GM18520 (cell line): ENCODE measurements around the gene UHMK1.
"Not testable (repeated sequence)": the region's sequence is repeated elsewhere in the genome, so short reads cannot be mapped to it uniquely, and the experiment has no call there.

Experiments used
- ATAC-seq: cut with Tn5 transposase; IDR thresholded peaks from one replicate; pipeline ENCODE4 v1.9.1; 2021; ENCODE audit not compliant: unreplicated experiment

The UHMK1 gene, protein sequence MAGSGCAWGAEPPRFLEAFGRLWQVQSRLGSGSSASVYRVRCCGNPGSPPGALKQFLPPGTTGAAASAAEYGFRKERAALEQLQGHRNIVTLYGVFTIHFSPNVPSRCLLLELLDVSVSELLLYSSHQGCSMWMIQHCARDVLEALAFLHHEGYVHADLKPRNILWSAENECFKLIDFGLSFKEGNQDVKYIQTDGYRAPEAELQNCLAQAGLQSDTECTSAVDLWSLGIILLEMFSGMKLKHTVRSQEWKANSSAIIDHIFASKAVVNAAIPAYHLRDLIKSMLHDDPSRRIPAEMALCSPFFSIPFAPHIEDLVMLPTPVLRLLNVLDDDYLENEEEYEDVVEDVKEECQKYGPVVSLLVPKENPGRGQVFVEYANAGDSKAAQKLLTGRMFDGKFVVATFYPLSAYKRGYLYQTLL

DNA sequence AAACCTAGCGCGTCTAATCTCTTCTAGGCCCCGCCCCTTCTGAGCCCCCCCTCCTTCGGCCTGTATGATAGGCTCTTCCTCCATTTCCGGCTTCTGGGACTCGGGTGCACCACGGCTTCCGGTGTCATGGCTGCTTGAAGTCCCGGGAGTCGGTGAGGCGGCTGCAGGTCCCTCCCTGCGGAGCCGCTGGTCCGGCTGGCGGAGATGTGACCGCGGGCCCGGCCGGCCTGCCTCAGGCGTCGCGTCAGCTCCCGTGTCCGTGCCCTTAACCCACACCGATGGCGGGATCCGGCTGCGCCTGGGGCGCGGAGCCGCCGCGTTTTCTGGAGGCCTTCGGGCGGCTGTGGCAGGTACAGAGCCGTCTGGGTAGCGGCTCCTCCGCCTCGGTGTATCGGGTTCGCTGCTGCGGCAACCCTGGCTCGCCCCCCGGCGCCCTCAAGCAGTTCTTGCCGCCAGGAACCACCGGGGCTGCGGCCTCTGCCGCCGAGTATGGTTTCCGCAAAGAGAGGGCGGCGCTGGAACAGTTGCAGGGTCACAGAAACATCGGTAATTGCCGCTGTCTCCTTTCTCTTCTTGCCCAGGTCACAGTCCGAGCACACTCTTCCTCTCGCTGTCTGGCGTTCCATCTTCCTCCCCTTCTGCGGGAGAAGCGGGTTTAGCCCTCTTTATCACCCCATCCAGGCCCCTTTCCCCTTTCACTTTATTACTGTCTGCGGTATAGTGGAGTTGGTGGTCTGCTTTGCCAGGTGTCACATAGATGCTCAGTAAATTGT lies at the start of gene UHMK1:
Gene UHMK1, plus strand, starts transcription at position 96 of the 773 bp plus-strand sequence. Its CDS starts 183 bp downstream, at position 279.
- ATAC-seq, result peak; percentile 80

DNA sequence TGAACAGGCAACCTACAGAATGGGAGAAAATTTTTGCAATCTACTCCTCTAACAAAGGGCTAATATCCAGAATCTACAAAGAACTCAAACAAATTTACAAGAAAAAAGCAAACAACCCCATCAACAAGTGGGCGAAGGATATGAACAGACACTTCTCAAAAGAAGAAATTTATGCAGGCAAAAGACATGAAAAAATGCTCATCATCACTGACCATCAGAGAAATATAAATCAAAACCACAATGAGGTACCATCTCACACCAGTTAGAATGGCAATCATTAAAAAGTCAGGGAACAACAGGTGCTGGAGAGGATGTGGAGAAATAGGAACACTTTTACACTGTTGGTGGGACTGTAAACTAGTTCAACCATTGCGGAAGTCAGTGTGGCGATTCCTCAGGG lies 43.3 kb upstream of the UHMK1 start:
- not testable (repeated sequence) for ATAC-seq

DNA sequence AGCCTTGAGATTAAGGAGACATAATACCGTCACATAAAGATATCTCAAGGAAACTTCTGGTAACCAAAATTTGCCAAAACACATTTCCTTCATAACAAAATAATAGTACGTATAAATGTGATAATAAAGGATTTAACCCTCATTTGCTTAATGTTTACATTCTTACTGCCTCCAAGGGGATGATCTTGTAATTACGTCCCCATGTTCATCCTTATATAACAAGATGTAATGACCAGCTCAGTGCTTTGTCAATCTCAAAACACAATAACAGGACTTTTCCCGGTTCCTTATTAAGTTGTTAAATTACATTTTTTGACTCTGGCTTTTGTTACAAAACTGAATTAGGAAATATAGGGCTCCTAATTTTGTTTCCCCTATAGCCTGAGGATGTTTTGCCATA lies 41.3 kb upstream of the UHMK1 start:
- no peak for ATAC-seq

DNA sequence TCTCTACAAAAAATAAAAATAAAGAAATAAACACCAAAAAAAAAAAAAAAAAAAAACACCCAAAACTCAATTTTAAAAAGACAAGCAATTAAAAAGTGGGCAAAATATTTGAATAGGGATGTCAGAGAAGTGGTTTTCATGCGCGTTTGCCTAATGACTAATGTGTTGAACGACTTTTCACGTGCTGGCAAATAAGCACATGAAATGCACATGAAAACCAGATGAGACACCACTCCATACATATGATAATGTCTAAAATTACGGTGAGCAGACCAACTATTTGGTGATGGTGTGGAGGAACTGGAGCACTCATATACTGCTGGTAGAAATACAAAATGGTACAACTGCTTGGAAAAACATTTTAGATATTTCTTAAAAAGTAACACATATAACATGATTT lies 39.4 kb upstream of the UHMK1 start:
- no peak for ATAC-seq

DNA sequence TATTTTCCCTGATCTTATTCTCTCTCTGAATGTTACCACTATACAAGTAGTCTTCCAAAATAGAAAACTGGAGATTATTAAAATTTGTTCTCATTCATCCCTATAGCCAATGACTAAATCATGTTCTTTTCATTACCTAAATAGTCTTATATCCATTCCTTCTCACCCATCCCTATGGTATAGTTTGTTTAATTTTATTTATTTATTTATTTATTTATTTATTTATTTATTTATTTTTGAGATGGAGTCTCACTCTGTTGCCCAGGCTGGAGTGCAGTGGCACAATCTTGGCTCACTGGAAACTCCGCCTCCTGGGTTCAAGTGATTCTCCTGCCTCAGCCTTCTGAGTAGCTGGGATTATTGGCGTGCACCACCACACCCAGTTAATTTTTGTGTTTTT lies 35.2 kb upstream of the UHMK1 start:
- ATAC-seq, result not testable (repeated sequence)

DNA sequence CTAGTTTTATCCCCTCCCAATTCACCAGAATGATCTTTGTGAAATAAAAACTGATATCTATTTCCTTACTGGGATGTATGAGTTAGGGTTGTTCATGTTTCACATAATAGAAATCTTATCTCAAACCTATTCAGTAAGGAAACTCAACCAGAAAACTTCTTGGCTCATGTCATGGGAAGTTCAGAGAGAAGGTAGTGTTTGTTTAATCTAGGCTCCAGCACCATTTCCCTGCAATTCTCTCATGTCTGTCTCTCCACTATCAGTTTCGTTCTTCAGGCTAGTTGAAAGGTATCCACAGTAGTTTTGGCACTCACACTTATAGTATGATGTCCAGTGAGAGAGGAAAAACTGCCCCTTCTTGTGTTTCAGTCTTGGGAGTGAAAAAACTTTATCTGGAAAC lies 34.6 kb upstream of the UHMK1 start:
- ATAC-seq, result no peak

DNA sequence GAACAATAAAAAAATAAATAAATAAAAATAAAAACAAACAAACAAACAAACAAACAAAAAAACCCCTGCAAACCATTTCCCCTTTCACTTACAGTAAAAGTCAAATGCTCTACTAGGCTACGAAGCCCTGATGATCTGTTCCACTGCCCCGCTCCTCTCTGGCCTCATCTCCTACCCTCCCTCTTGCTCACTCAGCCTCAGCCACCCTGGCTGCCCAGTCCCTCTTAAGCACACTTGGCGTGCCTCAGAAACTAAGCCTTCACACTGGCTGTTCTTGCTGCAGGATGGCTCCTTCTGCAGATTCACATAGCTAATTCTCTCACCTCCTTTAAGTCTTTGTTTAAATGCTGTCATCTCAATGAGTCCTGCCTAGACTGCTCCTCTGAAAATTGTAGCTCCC lies 30.8 kb upstream of the UHMK1 start:
- ATAC-seq, result no peak

DNA sequence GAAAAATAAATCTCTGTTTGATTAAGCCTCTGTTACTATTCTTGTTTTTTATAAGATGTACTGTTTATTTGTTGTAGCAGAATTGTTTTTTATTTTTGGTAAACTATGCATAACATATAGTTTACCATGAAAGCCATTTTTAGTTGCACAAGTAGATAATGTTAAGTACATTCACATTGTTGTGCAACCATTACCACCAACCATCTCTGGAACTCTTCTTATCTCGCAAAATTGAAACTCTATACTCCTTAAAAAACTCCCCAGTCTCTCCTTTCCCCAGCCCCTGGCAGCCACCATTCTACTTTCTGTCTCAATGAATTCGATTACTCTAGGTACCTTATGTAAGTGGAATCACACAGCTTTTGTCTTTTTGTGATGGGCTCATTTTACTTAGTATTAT lies 27.4 kb upstream of the UHMK1 start:
- no peak for ATAC-seq

DNA sequence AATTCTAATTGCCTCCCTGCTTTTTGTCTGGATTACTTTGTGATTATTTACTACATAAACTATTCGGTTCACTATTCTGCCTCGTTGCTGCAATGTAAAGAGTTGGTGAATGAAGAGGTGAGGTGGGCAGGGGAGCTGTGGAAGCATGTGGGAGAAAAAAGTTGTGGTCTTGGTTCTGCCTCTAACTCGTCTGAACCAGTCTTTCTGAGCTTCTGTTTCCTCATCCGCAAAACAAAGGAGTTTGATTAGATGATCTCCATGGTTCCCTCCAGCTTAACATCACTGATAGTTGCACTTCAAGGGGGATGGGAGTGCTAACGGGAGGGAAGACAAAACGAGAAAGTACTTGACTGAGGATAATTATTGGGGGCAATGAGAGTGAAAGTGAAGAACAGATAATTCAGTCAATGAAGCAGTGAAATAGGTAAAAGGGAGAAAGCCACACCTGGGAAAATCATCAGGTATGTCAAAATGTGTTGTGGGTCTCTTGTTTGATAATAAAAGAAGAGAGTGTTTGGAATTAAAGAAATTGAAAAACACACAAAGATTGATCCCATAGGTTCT lies 26.2 kb upstream of the UHMK1 start:
- no peak for ATAC-seq

DNA sequence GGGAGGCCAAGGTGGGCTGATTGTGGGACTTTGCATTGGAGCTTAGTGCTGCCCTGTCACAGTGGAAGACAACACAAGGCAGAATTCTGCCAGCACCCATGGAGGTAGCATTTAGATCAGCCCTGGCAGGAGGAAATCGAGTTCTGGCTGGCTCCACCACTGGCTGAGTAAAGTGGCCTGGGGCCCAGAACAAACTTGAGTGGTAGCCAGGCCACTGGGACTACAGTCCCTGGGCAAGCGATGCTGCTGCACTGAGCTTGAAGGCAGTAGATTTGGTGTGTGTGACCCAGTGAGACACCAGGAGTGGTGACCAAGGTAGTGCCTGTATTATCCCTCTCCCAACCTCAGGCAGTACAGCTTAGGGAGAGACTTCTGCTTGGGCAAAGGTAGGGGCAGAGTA lies 22.5 kb upstream of the UHMK1 start:
- ATAC-seq, result no peak

DNA sequence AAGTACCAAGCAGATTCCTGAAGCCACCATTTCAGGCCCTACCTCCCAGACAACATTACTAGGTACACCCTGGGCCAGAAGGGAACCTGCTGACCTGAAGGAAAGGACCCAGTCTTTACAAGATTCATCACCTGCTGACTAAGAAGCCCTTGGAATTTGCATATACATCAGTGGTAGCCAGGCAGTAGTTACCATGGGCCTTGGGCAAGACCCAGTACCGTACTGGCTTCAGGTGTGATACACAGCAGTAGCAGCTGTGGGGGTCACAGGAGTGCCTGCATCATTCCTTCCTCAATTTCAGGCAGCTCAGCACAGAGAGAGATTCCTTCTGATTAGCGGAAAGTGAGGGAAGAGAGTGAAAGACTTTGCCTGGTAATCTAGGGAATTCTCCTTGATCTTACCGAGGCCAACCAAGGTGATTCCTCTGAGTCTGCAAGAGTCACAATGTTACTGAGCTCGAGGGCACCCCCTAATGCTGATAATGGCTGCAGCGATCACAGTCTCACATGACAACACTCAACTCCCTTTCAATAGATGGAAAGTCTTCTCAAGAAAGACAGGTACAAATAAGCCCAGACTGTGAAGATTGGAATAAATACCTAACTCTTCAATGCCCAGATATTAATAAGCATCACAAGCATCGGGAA lies 22.0 kb upstream of the UHMK1 start:
- no peak for ATAC-seq

DNA sequence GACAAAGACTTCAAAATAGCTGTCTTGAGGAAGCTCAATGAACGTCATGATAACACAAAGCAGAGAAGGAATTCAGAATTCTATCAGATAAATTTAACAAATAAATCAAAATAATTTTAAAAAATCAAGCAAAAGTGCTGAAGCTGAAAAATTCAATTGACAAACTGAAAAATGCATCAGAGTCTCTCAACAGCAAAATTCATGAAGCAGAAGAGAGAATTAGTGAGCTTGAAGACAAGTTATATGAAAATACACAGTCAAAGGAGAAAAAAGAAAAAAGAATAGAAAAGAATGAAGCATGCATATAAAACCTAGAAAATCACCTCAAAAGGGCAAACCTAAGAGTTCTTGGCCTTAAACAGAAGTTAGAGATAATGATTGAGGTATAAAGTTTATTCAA lies 21.0 kb upstream of the UHMK1 start:
- no peak for ATAC-seq

DNA sequence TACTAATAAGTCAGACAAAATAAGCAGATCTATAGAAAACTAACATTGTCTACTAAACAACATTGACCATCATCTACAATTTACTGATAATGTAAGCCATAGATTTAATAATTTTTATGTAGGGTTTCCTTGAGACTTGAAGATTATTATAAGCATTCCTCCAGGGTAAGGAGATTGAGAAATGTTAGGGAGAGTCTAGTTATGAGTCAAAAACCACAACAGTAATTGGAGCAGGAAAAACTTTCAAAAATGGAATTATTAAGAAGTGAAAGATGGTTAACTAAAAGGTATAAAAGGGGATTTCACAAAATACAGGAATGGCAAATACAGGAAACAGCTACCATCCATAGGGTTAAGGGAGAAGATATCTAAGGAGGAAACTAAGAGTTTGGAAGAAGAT lies 12.4 kb upstream of the UHMK1 start:
- no peak for ATAC-seq

DNA sequence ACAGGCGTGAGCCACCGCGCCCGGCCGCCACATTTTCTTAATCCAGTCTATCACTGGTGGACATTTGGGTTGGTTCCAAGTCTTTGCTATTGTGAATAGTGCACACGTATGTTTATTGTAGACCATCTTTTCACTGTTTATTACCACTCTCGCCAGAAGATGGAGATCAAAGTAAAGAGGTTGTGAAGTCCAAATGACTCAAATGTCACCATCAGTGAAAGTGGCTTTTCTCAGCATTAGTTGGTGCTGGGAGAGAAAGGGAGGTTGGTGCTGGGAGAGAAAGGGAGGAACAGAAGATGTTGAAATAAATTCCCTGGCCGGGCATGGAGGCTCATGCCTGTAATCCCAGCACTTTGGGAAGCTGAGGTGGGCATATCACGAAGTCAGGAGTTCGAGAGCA lies 10.4 kb upstream of the UHMK1 start:
- ATAC-seq, result no peak

DNA sequence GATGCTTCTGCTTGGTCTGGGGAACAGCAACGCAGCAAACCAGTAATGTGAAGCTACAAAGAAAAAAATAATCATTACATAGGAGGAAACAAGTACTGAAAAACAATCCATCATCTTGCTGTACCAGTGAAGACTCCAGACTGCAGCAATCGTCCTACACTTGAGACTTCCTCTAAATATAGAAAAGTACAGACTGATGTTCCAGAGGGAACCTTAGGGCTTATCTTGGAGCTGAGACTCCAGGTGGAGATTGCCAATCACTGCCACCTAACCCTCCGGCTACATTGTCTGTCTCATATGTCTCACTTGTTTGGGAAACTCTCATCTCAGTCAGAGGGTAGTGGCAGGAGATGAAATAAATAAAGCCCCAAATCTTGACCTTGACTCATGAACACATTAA lies 9.4 kb upstream of the UHMK1 start:
- ATAC-seq, result no peak

DNA sequence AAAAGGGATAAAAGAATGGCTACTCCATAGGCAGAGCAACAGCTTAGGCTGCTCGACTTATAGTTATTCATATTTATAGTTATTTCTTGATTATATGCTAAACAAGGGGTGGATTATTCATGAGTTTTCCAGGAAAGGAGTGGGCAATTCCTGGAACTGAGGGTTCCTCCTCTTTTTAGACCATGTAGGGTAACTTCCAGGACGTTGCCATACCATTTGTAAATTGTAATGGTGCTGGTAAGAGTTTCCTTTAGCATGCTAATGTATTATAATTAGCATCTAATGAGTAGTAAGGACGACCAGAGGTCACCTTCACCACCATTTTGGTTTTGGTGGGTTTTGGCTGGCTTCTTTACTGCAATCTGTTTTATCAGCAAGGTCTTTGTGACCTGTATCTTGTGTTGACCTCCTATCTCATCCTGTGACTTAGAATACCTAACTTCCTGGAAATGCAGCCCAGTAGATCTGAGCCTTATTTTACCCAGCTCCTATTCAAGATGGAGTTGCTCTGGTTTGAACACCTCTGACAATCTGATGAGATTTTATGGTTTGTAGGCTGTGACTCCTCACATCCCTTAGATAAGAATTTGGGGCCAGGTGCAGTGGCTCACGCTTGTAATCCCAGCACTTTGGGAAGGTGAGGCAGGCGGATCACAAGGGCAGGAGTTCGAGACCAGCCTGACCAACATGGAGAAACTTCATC lies 1.9 kb upstream of the UHMK1 start:
- not testable (repeated sequence) for ATAC-seq

DNA sequence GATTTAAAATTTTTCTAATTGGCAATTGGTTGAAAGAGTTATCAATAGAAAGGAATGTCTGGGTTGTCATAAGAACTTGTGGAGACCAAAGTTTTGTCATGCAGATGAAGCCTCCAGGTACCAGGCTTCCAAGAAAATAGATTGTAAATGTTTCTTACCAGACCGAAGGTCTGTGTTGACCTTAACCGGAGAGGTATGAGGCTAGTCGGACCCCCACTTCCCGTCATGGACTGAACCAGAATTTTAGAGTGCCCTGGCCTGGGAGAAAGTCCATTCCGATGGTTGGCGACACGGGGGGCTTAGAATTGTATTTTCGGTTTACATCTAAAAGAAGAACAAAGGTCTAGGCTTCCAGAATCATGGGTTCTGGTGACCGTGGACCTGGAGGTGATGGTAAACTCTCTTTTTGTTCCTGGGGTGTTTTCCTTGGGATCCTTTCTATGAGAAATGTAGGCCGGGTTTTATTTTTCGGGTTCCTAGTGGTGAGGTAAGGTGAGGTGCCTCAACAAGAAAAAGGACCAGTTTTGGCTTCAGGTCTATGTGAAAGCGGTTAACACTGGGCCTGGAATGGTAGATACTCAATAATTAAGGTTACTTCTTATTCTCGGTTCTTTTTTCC lies 405 bp upstream of the UHMK1 start:
- no peak for ATAC-seq

DNA sequence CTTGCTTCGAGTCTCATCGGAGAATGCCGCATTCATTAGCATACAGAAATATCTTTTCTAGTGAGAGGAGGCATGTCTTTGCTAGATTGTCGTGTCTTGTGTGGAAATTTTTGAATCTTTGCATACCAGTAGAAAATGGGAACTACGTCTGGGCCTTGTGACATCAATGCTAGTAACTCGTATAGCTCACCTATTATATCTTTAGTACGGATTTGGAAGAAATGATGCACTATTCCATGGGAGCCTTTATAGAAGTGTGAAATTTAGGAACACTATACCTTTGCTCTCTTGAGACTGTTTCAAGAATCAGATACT lies 835 bp downstream of the UHMK1 start:
- peak; percentile 20 for ATAC-seq

DNA sequence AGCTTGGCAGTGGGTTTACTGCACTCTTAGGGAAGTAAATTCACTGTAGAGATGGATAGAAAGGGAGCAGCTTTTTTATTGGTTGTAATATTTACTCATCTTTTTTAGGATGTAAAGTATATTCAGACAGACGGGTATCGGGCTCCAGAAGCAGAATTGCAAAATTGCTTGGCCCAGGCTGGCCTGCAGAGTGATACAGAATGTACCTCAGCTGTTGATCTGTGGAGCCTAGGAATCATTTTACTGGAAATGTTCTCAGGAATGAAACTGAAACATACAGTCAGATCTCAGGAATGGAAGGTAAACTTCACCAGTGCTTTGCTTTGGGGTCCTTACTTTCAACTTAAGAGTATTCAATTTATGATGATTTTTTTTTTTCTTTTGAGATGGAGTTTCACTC lies 3.2 kb downstream of the UHMK1 start:
- no peak for ATAC-seq

DNA sequence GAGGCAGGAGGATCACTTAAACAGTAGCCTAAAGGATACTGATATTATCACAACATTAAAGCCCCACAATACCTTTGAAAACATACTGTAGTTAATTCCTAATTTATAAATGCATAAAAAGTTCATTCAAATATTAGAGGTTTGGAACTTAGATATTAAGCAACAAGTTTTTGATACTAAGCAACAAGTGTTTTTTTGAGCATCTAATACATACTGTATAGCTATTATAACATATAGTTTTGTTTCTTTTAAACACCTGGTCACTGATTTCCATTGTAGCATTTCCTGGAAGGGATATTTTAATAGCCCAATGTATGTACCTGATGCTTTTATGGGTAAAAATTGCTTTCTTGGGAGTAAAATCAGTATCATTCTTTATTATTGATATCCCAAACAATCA lies 4.5 kb downstream of the UHMK1 start:
- ATAC-seq, result no peak

DNA sequence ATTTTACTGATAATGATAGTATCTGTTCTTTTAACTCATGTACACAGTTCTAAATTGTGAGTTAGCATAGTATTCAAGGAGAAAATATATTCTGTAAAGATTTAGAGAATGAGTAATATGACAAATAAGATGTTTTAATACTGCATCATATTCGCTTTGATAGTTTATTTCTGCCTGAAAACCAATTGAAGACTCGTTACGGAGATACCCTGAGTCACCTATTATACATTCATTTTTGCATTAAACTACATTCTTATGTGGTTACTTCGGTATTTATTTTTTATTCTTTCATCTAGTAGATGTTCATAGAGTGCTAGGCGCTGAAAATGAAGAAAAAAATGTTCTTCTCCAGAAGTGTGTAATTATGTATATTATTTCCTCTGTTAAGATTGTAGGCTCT lies 5.3 kb downstream of the UHMK1 start:
- no peak for ATAC-seq
